Activated naive CD4-positive, alpha-beta T cell treated with anti-CD3 and anti-CD28 coated beads for 36 hours (primary cell): ENCODE data around the gene SCYGR1. TPM values are rescaled to one million over a fixed set of nuclear protein-coding genes. Genes with fewer than 3 reads are reported as not detected.
"Not testable (repeated sequence)": the region's sequence is repeated elsewhere in the genome, so short reads cannot be mapped to it uniquely, and the experiment has no call there.

ENCODE experiments used
- CTCF ChIA-PET: fragments of 350-600 bp; sonication (Branson Sonifier 250); formaldehyde crosslinking; loops from one replicate; lab custom pipeline; 2021; ENCODE audit warnings: antibody characterized with exemption; lab: Charles Lee
- DNase-seq: peaks from one replicate; pipeline ENCODE4 v3.0.0-alpha.2; 2020
- H3K27ac Mint-ChIP-seq: one replicate; pipeline ENCODE4 v1.8.0; 2021; ENCODE audit warnings: mild to moderate bottlenecking, mixed read lengths
- H3K27me3 Mint-ChIP-seq: one replicate; pipeline ENCODE4 v1.8.0; 2021; ENCODE audit warnings: low read depth, mixed read lengths
- H3K36me3 Mint-ChIP-seq: one replicate; pipeline ENCODE4 v1.8.0; 2021; ENCODE audit warnings: low read depth, mixed read lengths
- H3K4me1 Mint-ChIP-seq: one replicate; pipeline ENCODE4 v1.8.0; 2021; ENCODE audit warnings: low read depth, mixed read lengths
- H3K4me3 Mint-ChIP-seq: one replicate; pipeline ENCODE4 v1.8.0; 2021; ENCODE audit warnings: mild to moderate bottlenecking, moderate library complexity, mixed read lengths
- H3K9me3 Mint-ChIP-seq: one replicate; pipeline ENCODE4 v1.8.0; 2021; ENCODE audit warnings: mixed read lengths
- intact Hi-C: fragments of 100-400 bp; cut with micrococcal nuclease; formaldehyde crosslinking; loops from one replicate; pipeline ENCODE4 v1.15.1; 2023
- total RNA-seq, 2 experiments: library from RNA; stranded (reverse); gene quantifications; one replicate each; pipeline ENCODE4 v1.2.3, GENCODE V29; 2021

Gene SCYGR1
- total RNA-seq, 2 experiments from 2014 or later = not detected

DNA sequence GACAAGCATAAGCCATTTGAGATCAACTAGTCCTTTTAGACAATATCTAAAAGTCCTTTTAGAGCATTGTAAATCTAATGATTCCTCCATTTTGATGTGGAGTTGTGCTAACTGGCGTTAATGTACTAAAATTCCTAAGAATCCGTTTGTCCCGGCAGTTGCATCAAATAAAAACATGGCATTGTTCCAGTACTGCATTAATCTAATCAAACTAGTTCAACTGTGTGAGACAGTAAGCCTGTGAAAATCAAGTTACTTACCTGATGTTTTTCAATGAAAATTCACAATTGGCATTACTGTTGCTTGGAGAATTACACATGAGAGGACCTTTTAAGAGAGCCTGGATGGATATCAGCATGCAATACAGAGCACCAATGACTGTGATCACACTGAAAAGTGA lies 21.9 kb downstream of the SCYGR1 start:
- H3K4me1 Mint-ChIP-seq = peaks cover 11% of the 10 kb centered on the region
- peaks cover under 1% of the 10 kb centered on the region for H3K36me3 Mint-ChIP-seq
- intact Hi-C loops = no loop called here
- DNase-seq = no peak
- no peaks in the 10 kb centered on the region for H3K27me3 Mint-ChIP-seq
- CTCF ChIA-PET = no interaction called here
- no peak overlapping the region for H3K27ac Mint-ChIP-seq
- no peaks in the 10 kb centered on the region for H3K9me3 Mint-ChIP-seq
- no peak overlapping the region for H3K4me3 Mint-ChIP-seq

DNA sequence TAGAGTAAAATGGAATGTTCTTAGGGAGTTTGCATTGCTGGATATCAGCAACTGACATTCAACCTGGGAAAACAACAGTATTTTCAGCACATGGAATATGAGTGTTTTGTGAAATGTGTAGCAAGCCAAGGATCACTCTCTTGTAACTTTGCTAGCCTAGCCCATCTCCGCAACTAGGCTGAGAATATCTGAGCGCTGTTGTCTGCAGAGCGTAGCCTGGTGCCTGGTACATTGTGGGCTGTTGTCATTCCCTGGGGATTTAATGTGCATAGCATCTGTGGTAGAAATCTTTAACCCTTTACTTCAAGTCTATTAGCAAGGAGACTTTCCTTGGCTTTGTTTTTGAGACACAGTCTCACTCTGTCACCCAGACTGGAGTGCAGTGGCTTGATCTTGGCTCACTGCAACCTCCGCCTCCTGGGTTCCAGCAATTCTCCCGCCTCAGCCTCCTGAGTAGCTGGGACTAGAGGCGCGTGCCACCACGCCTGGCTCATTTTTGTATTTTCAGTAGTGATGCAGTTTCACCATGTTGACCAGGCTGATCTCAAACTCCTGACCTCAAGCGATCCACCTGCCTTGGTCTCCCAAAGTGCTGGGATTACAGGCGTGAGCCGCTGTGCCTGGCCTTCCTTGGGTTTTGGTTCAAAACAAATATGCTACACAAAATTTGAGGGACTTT lies 23.0 kb downstream of the SCYGR1 start:
- H3K27me3 Mint-ChIP-seq, intact Hi-C loops, H3K27ac Mint-ChIP-seq, H3K36me3 Mint-ChIP-seq, DNase-seq, H3K4me3 Mint-ChIP-seq, CTCF ChIA-PET, H3K4me1 Mint-ChIP-seq, H3K9me3 Mint-ChIP-seq: not testable (repeated sequence)

DNA sequence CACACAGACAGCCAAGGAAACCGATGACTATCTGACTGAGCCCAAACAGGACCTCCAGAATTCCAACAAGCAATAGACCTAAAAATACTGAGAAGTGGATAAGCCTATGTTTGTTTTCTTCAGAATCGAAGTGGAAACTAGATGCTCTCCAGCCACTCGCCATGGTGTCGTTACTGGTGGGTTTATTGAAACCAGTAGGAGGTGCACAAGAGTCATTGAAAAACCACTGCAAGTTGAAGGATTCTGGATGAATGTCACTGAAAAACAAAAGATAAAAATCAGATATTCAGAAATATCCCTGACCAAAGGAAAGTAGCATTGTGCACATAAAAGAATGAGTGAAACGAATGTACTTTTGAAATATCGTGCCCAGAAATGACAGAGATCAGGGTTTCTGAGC lies 24.0 kb downstream of the SCYGR1 start:
- Mint-ChIP-seq H3K27ac (peak overlapping the region; percentile 11), H3K9me3 (no peaks in the 10 kb centered on the region), H3K36me3 (peaks cover 3% of the 10 kb centered on the region), H3K27me3 (no peaks in the 10 kb centered on the region), H3K4me3 (no peak overlapping the region), H3K4me1 (peaks cover 6% of the 10 kb centered on the region)
- DNase-seq = no peak
- intact Hi-C loops = loop anchor here (2.0 kb wide), 1 partner anchor 403 kb away; no protein-coding TSS in a partner anchor
- CTCF ChIA-PET = no interaction called here

DNA sequence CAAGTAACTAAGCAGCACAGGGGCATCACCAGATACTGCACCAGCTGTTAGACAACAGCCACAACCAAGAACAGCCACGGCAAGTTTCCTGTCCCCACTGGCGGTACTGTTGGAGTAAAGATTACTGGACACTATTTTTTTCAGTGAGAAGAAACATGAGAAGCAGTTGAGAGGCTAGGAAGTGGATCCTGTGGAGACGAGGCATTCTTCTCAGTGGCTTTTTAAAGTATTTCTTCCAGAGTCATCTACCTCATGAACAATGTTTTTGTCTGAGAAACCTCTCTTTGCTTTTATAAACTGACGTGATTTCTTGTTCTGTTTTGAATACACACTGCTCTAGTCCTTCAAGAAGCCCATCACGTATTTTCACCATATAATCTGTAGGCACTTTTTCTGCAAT lies 27.4 kb downstream of the SCYGR1 start:
- CTCF ChIA-PET = interaction anchor here (1.0 to 1.6 kb wide), 2 partner anchors 47 to 406 kb away, joined by 3 to 4 read pairs; no protein-coding TSS in a partner anchor
- H3K4me1 Mint-ChIP-seq = peaks cover 2% of the 10 kb centered on the region
- peaks cover 9% of the 10 kb centered on the region for H3K36me3 Mint-ChIP-seq
- H3K27ac Mint-ChIP-seq = peak overlapping the region; percentile 35
- H3K27me3 Mint-ChIP-seq = no peaks in the 10 kb centered on the region
- intact Hi-C loops = no loop called here
- DNase-seq = no peak
- H3K9me3 Mint-ChIP-seq = no peaks in the 10 kb centered on the region
- no peak overlapping the region for H3K4me3 Mint-ChIP-seq

DNA sequence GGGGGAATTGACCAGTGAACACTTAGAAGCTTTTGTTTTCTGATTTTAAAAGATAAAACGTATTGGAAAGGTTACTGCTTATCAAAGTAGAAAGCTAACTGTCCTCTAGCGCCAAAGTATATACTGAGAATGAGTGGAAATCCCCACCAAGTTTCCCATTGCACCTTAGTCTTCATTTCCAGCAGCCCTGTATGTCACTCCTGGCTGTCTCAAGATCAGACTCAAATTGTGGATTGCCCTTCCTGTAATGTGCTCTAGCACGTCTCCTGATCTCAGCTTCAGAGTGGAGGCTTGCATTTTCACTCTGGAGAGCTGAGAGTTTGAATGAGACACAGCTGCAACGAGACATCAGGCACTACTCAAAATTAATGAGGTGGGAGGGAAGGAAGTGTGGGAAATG lies 36.1 kb downstream of the SCYGR1 start:
- Mint-ChIP-seq H3K27ac (peak overlapping the region; percentile 90), H3K27me3 (no peaks in the 10 kb centered on the region), H3K36me3 (peaks cover 3% of the 10 kb centered on the region), H3K4me3 (peak overlapping the region; percentile 56), H3K9me3 (no peaks in the 10 kb centered on the region), H3K4me1 (peaks cover 30% of the 10 kb centered on the region)
- CTCF ChIA-PET = interaction anchor here (0.5 to 1.5 kb wide), 3 partner anchors 34 to 539 kb away, joined by 3 to 5 read pairs (median 4); no protein-coding TSS in a partner anchor
- DNase-seq = peak; percentile 45
- intact Hi-C loops = loop anchor here (1.0 to 2.0 kb wide), 3 partner anchors 26 to 109 kb away; partner anchors contain the start of gene MFF

- no peak overlapping the region for H3K27ac Mint-ChIP-seq
- peaks cover 3% of the 10 kb centered on the region for H3K36me3 Mint-ChIP-seq
- intact Hi-C loops = loop anchor here (2.0 kb wide), 2 partner anchors 61 to 111 kb away; no protein-coding TSS in a partner anchor
- H3K4me3 Mint-ChIP-seq = no peak overlapping the region
- no peaks in the 10 kb centered on the region for H3K9me3 Mint-ChIP-seq
- H3K27me3 Mint-ChIP-seq = no peaks in the 10 kb centered on the region
- CTCF ChIA-PET = interaction anchor here (0.6 to 1.6 kb wide), 3 partner anchors 8 to 308 kb away, joined by 4 to 5 read pairs (median 5); no protein-coding TSS in a partner anchor
- no peak for DNase-seq
- H3K4me1 Mint-ChIP-seq = peaks cover 30% of the 10 kb centered on the region
Observed at GRCh38 chr2:227349989-227350612, 37.6 kb downstream of the SCYGR1 start.

DNA sequence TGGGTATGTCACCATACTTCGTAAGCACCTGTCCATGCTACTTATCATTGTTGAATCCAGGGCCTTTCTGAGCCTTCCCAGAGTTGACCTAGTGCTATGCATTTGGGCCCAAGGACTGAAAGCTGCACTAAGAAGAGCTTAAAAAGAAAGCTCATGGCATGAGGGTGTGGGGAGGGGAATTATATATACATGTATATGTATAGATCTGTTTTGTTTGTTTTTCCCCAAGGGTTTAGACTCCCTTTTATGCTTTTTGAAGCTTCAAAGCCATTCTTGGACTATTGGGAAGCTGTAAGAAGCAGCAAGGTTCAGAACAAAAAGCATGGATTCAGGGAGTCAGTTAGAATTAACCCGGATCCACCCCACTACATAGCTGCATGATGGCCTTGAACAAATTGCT lies 39.4 kb downstream of the SCYGR1 start:
- Mint-ChIP-seq H3K9me3 (no peaks in the 10 kb centered on the region), H3K36me3 (peaks cover 3% of the 10 kb centered on the region), H3K27me3 (no peaks in the 10 kb centered on the region), H3K4me1 (peaks cover 30% of the 10 kb centered on the region), H3K4me3 (no peak overlapping the region), H3K27ac (no peak overlapping the region)
- intact Hi-C loops = no loop called here
- no peak for DNase-seq
- CTCF ChIA-PET = interaction anchor here (0.9 to 2.4 kb wide), 4 partner anchors 11 to 417 kb away, joined by 3 to 7 read pairs (median 4); no protein-coding TSS in a partner anchor

- peaks cover 2% of the 10 kb centered on the region for H3K36me3 Mint-ChIP-seq
- no peak for DNase-seq
- intact Hi-C loops = no loop called here
- CTCF ChIA-PET = interaction anchor here (0.9 to 2.4 kb wide), 3 partner anchors 10 to 109 kb away, joined by 4 to 7 read pairs (median 5); no protein-coding TSS in a partner anchor
- no peak overlapping the region for H3K4me3 Mint-ChIP-seq
- peaks cover 23% of the 10 kb centered on the region for H3K4me1 Mint-ChIP-seq
- no peaks in the 10 kb centered on the region for H3K27me3 Mint-ChIP-seq
- no peaks in the 10 kb centered on the region for H3K9me3 Mint-ChIP-seq
- H3K27ac Mint-ChIP-seq = no peak overlapping the region
Observed at GRCh38 chr2:227347117-227347516, 40.6 kb downstream of the SCYGR1 start.

GRCh38 chr2:227344231-227344630 lies 43.5 kb downstream of the SCYGR1 start:
- no peak overlapping the region for H3K4me3 Mint-ChIP-seq
- intact Hi-C loops = no loop called here
- DNase-seq = no peak
- H3K27me3 Mint-ChIP-seq = no peaks in the 10 kb centered on the region
- H3K36me3 Mint-ChIP-seq = peaks cover 6% of the 10 kb centered on the region
- CTCF ChIA-PET = no interaction called here
- H3K4me1 Mint-ChIP-seq = no peaks in the 10 kb centered on the region
- H3K9me3 Mint-ChIP-seq = no peaks in the 10 kb centered on the region
- no peak overlapping the region for H3K27ac Mint-ChIP-seq

DNA sequence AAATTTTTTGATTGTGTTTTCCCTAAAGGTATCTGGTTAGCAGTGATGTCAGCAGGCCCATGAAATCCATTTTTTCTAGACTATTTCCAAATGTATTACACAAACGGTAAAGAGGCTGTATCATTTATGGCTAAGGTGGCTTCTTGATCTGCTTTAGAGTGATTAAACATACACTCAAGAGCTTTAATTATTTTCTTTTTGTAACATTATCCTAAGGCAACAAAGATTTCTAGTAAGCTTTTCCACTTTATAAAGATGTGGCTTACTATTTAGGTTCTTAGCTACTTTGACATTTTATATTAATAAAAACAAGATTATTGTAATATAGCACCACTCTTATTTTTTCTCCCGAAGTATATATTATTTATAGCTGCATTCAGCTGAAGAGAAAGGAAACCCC lies 46.2 kb downstream of the SCYGR1 start:
- Mint-ChIP-seq H3K4me3 (no peak overlapping the region), H3K27ac (no peak overlapping the region), H3K9me3 (no peaks in the 10 kb centered on the region), H3K27me3 (no peaks in the 10 kb centered on the region), H3K4me1 (no peaks in the 10 kb centered on the region), H3K36me3 (peaks cover 8% of the 10 kb centered on the region)
- intact Hi-C loops = no loop called here
- DNase-seq = no peak
- CTCF ChIA-PET = interaction anchor here (0.5 to 0.6 kb wide), 2 partner anchors 401 to 531 kb away, joined by 3 read pairs; no protein-coding TSS in a partner anchor

- Mint-ChIP-seq H3K27ac (no peak overlapping the region), H3K4me3 (no peak overlapping the region), H3K4me1 (peaks cover 10% of the 10 kb centered on the region), H3K9me3 (no peaks in the 10 kb centered on the region), H3K36me3 (peaks cover 19% of the 10 kb centered on the region), H3K27me3 (no peaks in the 10 kb centered on the region)
- CTCF ChIA-PET = interaction anchor here (0.6 kb wide), 1 partner anchor 1527 kb away, joined by 3 read pairs; no protein-coding TSS in a partner anchor
- intact Hi-C loops = no loop called here
- DNase-seq = no peak
Observed at GRCh38 chr2:227340106-227340505, 47.6 kb downstream of the SCYGR1 start.

DNA sequence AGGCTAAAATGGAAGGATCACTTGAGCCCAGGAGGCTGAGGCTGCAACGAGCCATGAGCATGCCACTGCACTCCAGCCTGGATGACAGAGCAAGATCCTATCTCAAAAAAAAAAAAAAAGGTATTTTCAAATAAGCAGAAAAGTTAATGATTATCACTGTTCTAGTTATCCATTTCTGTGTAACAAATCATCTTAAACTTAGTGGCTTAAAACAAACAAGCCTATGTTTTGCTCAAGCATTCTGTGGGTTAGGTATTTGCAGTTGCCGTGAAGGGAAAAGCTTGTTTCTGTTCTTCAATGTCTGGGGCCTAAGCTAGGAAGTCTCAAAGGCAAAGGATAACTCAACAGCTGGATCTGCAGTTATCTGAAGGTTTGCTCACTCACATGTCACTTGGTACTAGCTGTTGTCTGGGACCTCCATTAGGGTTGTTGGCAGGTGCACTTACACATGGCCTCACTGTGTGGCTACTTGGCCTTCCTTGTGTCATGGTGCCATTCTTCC lies 48.6 kb downstream of the SCYGR1 start:
- Mint-ChIP-seq H3K9me3 (no peaks in the 10 kb centered on the region), H3K4me1 (peaks cover 11% of the 10 kb centered on the region), H3K4me3 (no peak overlapping the region), H3K27ac (no peak overlapping the region), H3K36me3 (peaks cover 28% of the 10 kb centered on the region), H3K27me3 (no peaks in the 10 kb centered on the region)
- intact Hi-C loops = no loop called here
- CTCF ChIA-PET = interaction anchor here (0.5 to 0.6 kb wide), 3 partner anchors 20 to 1528 kb away, joined by 3 read pairs; no protein-coding TSS in a partner anchor
- no peak for DNase-seq
